HG03045 (cell line): ENCODE measurements around the gene WNT5B.

Experiments
- ATAC-seq: cut with Tn5 transposase; IDR thresholded peaks from one replicate; pipeline ENCODE4 v1.9.1; 2021; ENCODE audit warnings: mild to moderate bottlenecking, moderate library complexity; ENCODE audit not compliant: unreplicated experiment

The WNT5B gene

GRCh38 chr12:1628666-1629337 is at the start of gene WNT5B:
Gene WNT5B (plus strand): TSS chr12:1629231. CDS start chr12:1631355, 2,124 bp downstream.
- ATAC-seq, result no peak

GRCh38 chr12:1579651-1580435 is 49.2 kb upstream of the WNT5B start:
- ATAC-seq, result no peak

GRCh38 chr12:1580526-1580925 is 48.5 kb upstream of the WNT5B start:
- no peak for ATAC-seq

GRCh38 chr12:1581973-1582708 is 46.9 kb upstream of the WNT5B start:
- no peak for ATAC-seq

- no peak for ATAC-seq
Observed at GRCh38 chr12:1582709-1583050, 46.4 kb upstream of the WNT5B start.

GRCh38 chr12:1583421-1584078 is 45.5 kb upstream of the WNT5B start:
- ATAC-seq, result no peak

- ATAC-seq, result no peak
Observed at GRCh38 chr12:1584326-1584725, 44.7 kb upstream of the WNT5B start.

GRCh38 chr12:1587927-1588574 is 41.0 kb upstream of the WNT5B start:
- ATAC-seq, result no peak

GRCh38 chr12:1588575-1588947 is 40.5 kb upstream of the WNT5B start:
- ATAC-seq, result no peak

GRCh38 chr12:1590221-1590979 is 38.6 kb upstream of the WNT5B start:
- ATAC-seq, result no peak

GRCh38 chr12:1591034-1591433 is 38.0 kb upstream of the WNT5B start:
- no peak for ATAC-seq

GRCh38 chr12:1591543-1591942 is 37.5 kb upstream of the WNT5B start:
- ATAC-seq, result no peak

GRCh38 chr12:1592444-1593173 is 36.4 kb upstream of the WNT5B start:
- ATAC-seq, result no peak

GRCh38 chr12:1593174-1594005 is 35.6 kb upstream of the WNT5B start:
- peak; percentile 30 for ATAC-seq

GRCh38 chr12:1594006-1594260 is 35.1 kb upstream of the WNT5B start:
- peak; percentile 51 for ATAC-seq

- peak; percentile 58 for ATAC-seq
Observed at GRCh38 chr12:1594261-1595025, 34.6 kb upstream of the WNT5B start, which contains the start of gene FBXL14. Gene FBXL14 (minus strand): TSS chr12:1594581. CDS start chr12:1594066, 515 bp downstream.

- no peak for ATAC-seq
Observed at GRCh38 chr12:1595026-1595561, 33.9 kb upstream of the WNT5B start.
